MM.1S (cell line): ENCODE data around the gene PCBP2.

Experiments used
- CTCF ChIP-seq: fragments of 300-600 bp; sonication (generic); IDR thresholded peaks from 2 replicates; pipeline ENCODE4 v1.5.1; 2016; ENCODE audit warnings: antibody characterized with exemption, low read length, mixed read lengths
- EZH2 ChIP-seq: fragments of 300-600 bp; sonication (generic); optimal IDR thresholded peaks from 2 replicates; pipeline ENCODE3; 2017; ENCODE audit warnings: low read depth, mild to moderate bottlenecking, antibody characterized with exemption, low read length, mixed read lengths
- EZH2phosphoT487 ChIP-seq: fragments of 300-600 bp; sonication (generic); IDR thresholded peaks from 2 replicates; pipeline ENCODE4 v1.6.1; 2018; ENCODE audit warnings: antibody characterized with exemption, low read length

- TF ChIP-seq CTCF (peak; percentile 57), EZH2 (no peak), EZH2phosphoT487 (no peak)
These were observed 24.9 kb downstream of the PCBP2 start for GRCh38 chr12:53476769-53477209.
